GM23248 (cell line): ENCODE measurements around the gene MBD2. TPM values are rescaled to one million over a fixed set of nuclear protein-coding genes. Genes with fewer than 3 reads are reported as not detected.
A peak's percentile ranks its signal among the peaks of the same experiment; 100 is the strongest.

Experiments used
- DNase-seq: peaks from one replicate; pipeline ENCODE4 v3.0.0-alpha.2; 2015
- H2AFZ ChIP-seq: fragments of 200-600 bp; sonication (generic); 2 replicates; pipeline ENCODE4 v1.6.1; 2016; ENCODE audit warnings: antibody characterized with exemption
- H3F3A ChIP-seq: fragments of 200-600 bp; sonication (generic); 2 replicates; pipeline ENCODE4 v1.6.1; 2016; ENCODE audit warnings: mild to moderate bottlenecking, antibody characterized with exemption, mixed run types; ENCODE audit not compliant: insufficient read depth
- H3K27ac ChIP-seq: fragments of 200-600 bp; sonication (generic); 2 replicates; pipeline ENCODE4 v1.5.1; 2016; ENCODE audit warnings: mild to moderate bottlenecking
- H3K27me3 ChIP-seq: fragments of 200-600 bp; sonication (generic); replicated peaks from 2 replicates; pipeline ENCODE4 v1.6.1; 2016; ENCODE audit warnings: mild to moderate bottlenecking; ENCODE audit not compliant: insufficient read depth
- H3K36me3 ChIP-seq: fragments of 200-600 bp; sonication (generic); 2 replicates; pipeline ENCODE4 v1.6.1; 2016; ENCODE audit warnings: low read depth, mild to moderate bottlenecking
- H3K4me1 ChIP-seq: fragments of 200-600 bp; sonication (generic); 2 replicates; pipeline ENCODE4 v1.6.1; 2016; ENCODE audit warnings: mild to moderate bottlenecking; ENCODE audit not compliant: insufficient read depth
- H3K4me2 ChIP-seq: fragments of 200-600 bp; sonication (generic); one replicate; pipeline ENCODE4 v1.6.1; 2016; ENCODE audit warnings: mild to moderate bottlenecking; ENCODE audit not compliant: unreplicated experiment
- H3K4me3 ChIP-seq: fragments of 200-600 bp; sonication (generic); 2 replicates; pipeline ENCODE4 v1.5.1; 2016; ENCODE audit warnings: mild to moderate bottlenecking
- H3K79me2 ChIP-seq: fragments of 200-600 bp; sonication (generic); 2 replicates; pipeline ENCODE4 v1.6.1; 2016; ENCODE audit warnings: mild to moderate bottlenecking; ENCODE audit not compliant: insufficient read depth
- H3K9ac ChIP-seq: fragments of 200-600 bp; sonication (generic); 2 replicates; pipeline ENCODE4 v1.6.1; 2016; ENCODE audit warnings: mild to moderate bottlenecking
- H3K9me2 ChIP-seq: fragments of 200-600 bp; sonication (generic); 2 replicates; pipeline ENCODE4 v1.6.1; 2016; ENCODE audit warnings: mixed run types, mild to moderate bottlenecking, moderate library complexity; ENCODE audit not compliant: insufficient read depth
- H3K9me3 ChIP-seq: fragments of 200-600 bp; sonication (generic); one replicate; pipeline ENCODE4 v1.6.1; 2017; ENCODE audit warnings: low read depth
- H4K20me1 ChIP-seq: fragments of 200-600 bp; sonication (generic); 2 replicates; pipeline ENCODE4 v1.6.0; 2016; ENCODE audit not compliant: insufficient read depth
- EZH2 ChIP-seq: fragments of 200-600 bp; sonication (generic); IDR thresholded peaks from 2 replicates; pipeline ENCODE4 v1.6.1; 2018; ENCODE audit warnings: antibody characterized with exemption, mild to moderate bottlenecking; ENCODE audit not compliant: insufficient read depth, poor library complexity, severe bottlenecking
- EZH2phosphoT487 ChIP-seq: fragments of 200-600 bp; sonication (generic); IDR thresholded peaks from 2 replicates; pipeline ENCODE4 v1.6.1; 2018; ENCODE audit warnings: antibody characterized with exemption, moderate library complexity, mild to moderate bottlenecking, low read depth; ENCODE audit not compliant: insufficient read depth
- WGBS, 2 experiments: methylation state at CpG; one replicate each; pipeline ENCODE4 v1.1.6; 2015 to 2017; ENCODE audit warnings: low lambda C conversion rate in 2 of 2, low coverage in 1 of 2; ENCODE audit errors: missing lambda C conversion rate in 2 of 2; 5-methylcytosine and 5-hydroxymethylcytosine counted together
- in situ Hi-C: fragments of 300-500 bp; cut with MboI; formaldehyde crosslinking; loops from 2 replicates; pipeline ENCODE4 v1.15.0; 2020
- polyA plus RNA-seq: library from polyadenylated mRNA; unstranded; fragments of >200 nt; fragmentation: Nextera tagmentation; extraction: Ambion mirVana; gene quantifications from 2 replicates; pipeline ENCODE4 v1.2.1, GENCODE V29; 2016
- total RNA-seq: library from RNA; depleted of rRNA; stranded (reverse); fragments of >200 nt; shearing (Covaris generic); gene quantifications from 2 replicates; pipeline ENCODE4 v1.2.3, GENCODE V29; 2014

The MBD2 gene
- total and polyA plus RNA-seq, 2 experiments from 2014 or later, result 9.5 to 27.2 TPM

GRCh38 chr18:54257015-54257414 lies 32.5 kb upstream of the MBD2 start:
- peak overlapping the region; percentile 37 for H3K4me2 ChIP-seq

GRCh38 chr18:54255141-54255540 lies 30.7 kb upstream of the MBD2 start:
- no peak overlapping the region for H3K4me2 ChIP-seq

More at GRCh38 chr18:54257015-54257414, 32.5 kb upstream of the MBD2 start:
- DNase-seq, result peak; percentile 49
- WGBS, 2 experiments, result 10 to 23% methylated on average over 2 of the region's 2 CpGs
- no peaks in the 10 kb centered on the region for H3K27me3 ChIP-seq
- H3K79me2 ChIP-seq, result no peaks in the 10 kb centered on the region
- H3K9ac ChIP-seq, result no peak overlapping the region
- H3K4me3 ChIP-seq, result no peak overlapping the region
- no peaks in the 10 kb centered on the region for H4K20me1 ChIP-seq
- H3K4me1 ChIP-seq, result peaks cover 36% of the 10 kb centered on the region
- H3K36me3 ChIP-seq, result no peaks in the 10 kb centered on the region
- peak overlapping the region; percentile 8 for H3K27ac ChIP-seq
- in situ Hi-C loops, result no loop called here
- no peaks in the 10 kb centered on the region for H3K9me3 ChIP-seq
- no peaks in the 10 kb centered on the region for H3K9me2 ChIP-seq
- TF ChIP-seq EZH2, result no peak
- H2AFZ ChIP-seq, result no peak overlapping the region
- H3F3A ChIP-seq, result peaks cover 17% of the 10 kb centered on the region

GRCh38 chr18:54254265-54254758 lies 29.8 kb upstream of the MBD2 start:
- Histone ChIP-seq H3K4me2 (peak overlapping the region; percentile 76), H3F3A (peaks cover 17% of the 10 kb centered on the region; the same call in 1 of the 2 replicates), H3K4me3 (peak overlapping the region; percentile 46), H3K4me1 (peaks cover 30% of the 10 kb centered on the region), H2AFZ (peak overlapping the region; percentile 53), H3K79me2 (no peaks in the 10 kb centered on the region), H3K27ac (no peak overlapping the region), H3K27me3 (no peaks in the 10 kb centered on the region), H3K9me2 (no peaks in the 10 kb centered on the region), H3K9ac (no peak overlapping the region), H3K9me3 (no peaks in the 10 kb centered on the region), H3K36me3 (no peaks in the 10 kb centered on the region), H4K20me1 (no peaks in the 10 kb centered on the region)
- DNase-seq, result peak; percentile 66
- in situ Hi-C loops, result no loop called here
- TF ChIP-seq EZH2 (no peak), EZH2phosphoT487 (0 out of 2 replicates have a peak, but pooled peaks have one; percentile 28)
- WGBS, 2 experiments, result 19 to 22% methylated on average over 10 of the region's 10 CpGs

More at GRCh38 chr18:54255141-54255540, 30.7 kb upstream of the MBD2 start:
- DNase-seq, result no peak
- no peak overlapping the region for H2AFZ ChIP-seq
- H3K9ac ChIP-seq, result no peak overlapping the region
- no peaks in the 10 kb centered on the region for H4K20me1 ChIP-seq
- H3K9me3 ChIP-seq, result no peaks in the 10 kb centered on the region
- peaks cover 30% of the 10 kb centered on the region for H3K4me1 ChIP-seq
- H3F3A ChIP-seq, result peaks cover 17% of the 10 kb centered on the region; the same call in 1 of the 2 replicates
- WGBS, 2 experiments, result 92 to 95% methylated on average over 1 of the region's 1 CpG
- H3K27ac ChIP-seq, result no peak overlapping the region
- H3K4me3 ChIP-seq, result no peak overlapping the region
- TF ChIP-seq EZH2 (no peak), EZH2phosphoT487 (no peak)
- no peaks in the 10 kb centered on the region for H3K9me2 ChIP-seq
- in situ Hi-C loops, result no loop called here
- no peaks in the 10 kb centered on the region for H3K36me3 ChIP-seq
- H3K27me3 ChIP-seq, result no peaks in the 10 kb centered on the region
- no peaks in the 10 kb centered on the region for H3K79me2 ChIP-seq

- H3K27me3 ChIP-seq, result no peaks in the 10 kb centered on the region
- peaks cover 15% of the 10 kb centered on the region for H3K4me1 ChIP-seq
- H3K4me2 ChIP-seq, result no peak overlapping the region
- WGBS, 2 experiments, result 55 to 59% methylated on average over 4 of the region's 4 CpGs
- in situ Hi-C loops, result no loop called here
- H2AFZ ChIP-seq, result peak overlapping the region; percentile 38; the same call in 1 of the 2 replicates
- no peaks in the 10 kb centered on the region for H4K20me1 ChIP-seq
- peaks cover 7% of the 10 kb centered on the region; the same call in 1 of the 2 replicates for H3F3A ChIP-seq
- no peak overlapping the region for H3K27ac ChIP-seq
- no peaks in the 10 kb centered on the region for H3K79me2 ChIP-seq
- H3K9me2 ChIP-seq, result no peaks in the 10 kb centered on the region
- no peak overlapping the region for H3K9ac ChIP-seq
- no peak overlapping the region for H3K4me3 ChIP-seq
- no peak for DNase-seq
- no peaks in the 10 kb centered on the region for H3K9me3 ChIP-seq
- TF ChIP-seq EZH2 (no peak), EZH2phosphoT487 (no peak)
- H3K36me3 ChIP-seq, result no peaks in the 10 kb centered on the region
These were observed 27.3 kb upstream of the MBD2 start for GRCh38 chr18:54251606-54252390.
